ENCODE data around the gene HORMAD2. TPM values are rescaled to one million over a fixed set of nuclear protein-coding genes. Genes with fewer than 3 reads are reported as not detected.

The HORMAD2 gene
- total RNA-seq, 1 donor from 2014 or later, result not detected

- TF ChIP-seq, protein P1, sequence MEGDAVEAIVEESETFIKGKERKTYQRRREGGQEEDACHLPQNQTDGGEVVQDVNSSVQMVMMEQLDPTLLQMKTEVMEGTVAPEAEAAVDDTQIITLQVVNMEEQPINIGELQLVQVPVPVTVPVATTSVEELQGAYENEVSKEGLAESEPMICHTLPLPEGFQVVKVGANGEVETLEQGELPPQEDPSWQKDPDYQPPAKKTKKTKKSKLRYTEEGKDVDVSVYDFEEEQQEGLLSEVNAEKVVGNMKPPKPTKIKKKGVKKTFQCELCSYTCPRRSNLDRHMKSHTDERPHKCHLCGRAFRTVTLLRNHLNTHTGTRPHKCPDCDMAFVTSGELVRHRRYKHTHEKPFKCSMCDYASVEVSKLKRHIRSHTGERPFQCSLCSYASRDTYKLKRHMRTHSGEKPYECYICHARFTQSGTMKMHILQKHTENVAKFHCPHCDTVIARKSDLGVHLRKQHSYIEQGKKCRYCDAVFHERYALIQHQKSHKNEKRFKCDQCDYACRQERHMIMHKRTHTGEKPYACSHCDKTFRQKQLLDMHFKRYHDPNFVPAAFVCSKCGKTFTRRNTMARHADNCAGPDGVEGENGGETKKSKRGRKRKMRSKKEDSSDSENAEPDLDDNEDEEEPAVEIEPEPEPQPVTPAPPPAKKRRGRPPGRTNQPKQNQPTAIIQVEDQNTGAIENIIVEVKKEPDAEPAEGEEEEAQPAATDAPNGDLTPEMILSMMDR (conservative IDR thresholded peaks at IDR 0.05), result no peak
- no peak overlapping the region for H3K27ac Mint-ChIP-seq (ENCODE audit: unreplicated experiment)
Measured at GRCh38 chr22:30224161-30224857, 144.0 kb downstream of the HORMAD2 start.

GRCh38 chr22:30225220-30225927 is 145.1 kb downstream of the HORMAD2 start:
- DNase-seq (ENCODE audit: low read depth, low spot score), result no peak
- TF ChIP-seq, protein P1 (conservative IDR thresholded peaks at IDR 0.05), result no peak
- H3K9me3 Mint-ChIP-seq, result no peaks in the 10 kb centered on the region
- no peak overlapping the region for H3K4me3 Mint-ChIP-seq
- H3K27me3 Mint-ChIP-seq (ENCODE audit: low read depth), result peaks cover 3% of the 10 kb centered on the region
- H3K36me3 Mint-ChIP-seq (ENCODE audit: low read depth), result no peaks in the 10 kb centered on the region
- H3K4me1 Mint-ChIP-seq, result peaks cover 13% of the 10 kb centered on the region
- H3K27ac Mint-ChIP-seq (ENCODE audit: unreplicated experiment), result no peak overlapping the region

More at GRCh38 chr22:30224161-30224857, 144.0 kb downstream of the HORMAD2 start:
- Mint-ChIP-seq H3K27me3 (ENCODE audit: low read depth) (peaks cover 3% of the 10 kb centered on the region), H3K4me3 (no peak overlapping the region), H3K4me1 (peaks cover 13% of the 10 kb centered on the region), H3K9me3 (no peaks in the 10 kb centered on the region), H3K36me3 (ENCODE audit: low read depth) (no peaks in the 10 kb centered on the region)
- no peak for DNase-seq (ENCODE audit: low read depth, low spot score)

- DNase-seq (ENCODE audit: low read depth, low spot score), result no peak
- H3K4me1 Mint-ChIP-seq, result peaks cover 13% of the 10 kb centered on the region
- H3K36me3 Mint-ChIP-seq (ENCODE audit: low read depth), result no peaks in the 10 kb centered on the region
- no peak overlapping the region for H3K4me3 Mint-ChIP-seq
- H3K9me3 Mint-ChIP-seq, result no peaks in the 10 kb centered on the region
- TF ChIP-seq, protein P1 (conservative IDR thresholded peaks at IDR 0.05), result no peak
- no peaks in the 10 kb centered on the region for H3K27me3 Mint-ChIP-seq (ENCODE audit: low read depth)
- peak overlapping the region; percentile 89 for H3K27ac Mint-ChIP-seq (ENCODE audit: unreplicated experiment)
Measured at GRCh38 chr22:30226192-30226832, 146.0 kb downstream of the HORMAD2 start.

Other genes with a start within 250 kb of the HORMAD2 start
- 44.6 and 45.6 TPM in 2 replicates for gene ASCC2, start 242.2 kb upstream of the HORMAD2 start, total RNA-seq
- 35.3 and 37.4 TPM in 2 replicates for gene MTMR3, start 197.3 kb upstream of the HORMAD2 start, total RNA-seq
- 0.57 and 1.1 TPM in 2 replicates for gene LIF, start 166.3 kb downstream of the HORMAD2 start, total RNA-seq
- gene OSM, start 186.4 kb downstream of the HORMAD2 start, total RNA-seq, result not detected in 2 replicates
- 6.2 and 8.7 TPM in 2 replicates for gene CASTOR1, start 209.0 kb downstream of the HORMAD2 start, total RNA-seq
- gene TBC1D10A, start 246.5 kb downstream of the HORMAD2 start, total RNA-seq, result 8.2 and 8.5 TPM in 2 replicates

Measured in neural crest cell (in vitro differentiated cells).